Mucosa of descending colon (tissue), 3 donors: ENCODE results near the gene GALNT1. TPM values are rescaled to one million over a fixed set of nuclear protein-coding genes. Genes with fewer than 3 reads are reported as not detected.

Source experiments
- ATAC-seq: fragments of 200-7000 bp; cut with Tn5 transposase; one replicate; pipeline ENCODE4 v1.9.1; 2020; ENCODE audit warnings: mild to moderate bottlenecking, moderate library complexity
- DNase-seq, 3 donors: peaks; one replicate each; pipeline ENCODE4 v3.0.0-alpha.2; 2020
- H3K36me3 ChIP-seq: fragments of 200-600 bp; one replicate; pipeline ENCODE4 v1.8.0; 2021; ENCODE audit warnings: low read depth, mild to moderate bottlenecking
- H3K4me1 ChIP-seq: fragments of 200-600 bp; one replicate; pipeline ENCODE4 v1.8.0; 2021; ENCODE audit warnings: low read depth, mild to moderate bottlenecking
- H3K4me3 ChIP-seq: fragments of 200-600 bp; one replicate; pipeline ENCODE4 v1.8.0; 2021; ENCODE audit warnings: mild to moderate bottlenecking
- H3K9me3 ChIP-seq: fragments of 200-600 bp; one replicate; pipeline ENCODE4 v1.8.0; 2021; ENCODE audit warnings: mild to moderate bottlenecking
- intact Hi-C, 2 donors: fragments of 100-400 bp; cut with DNase I in 1 of 2; cut with micrococcal nuclease in 1 of 2; formaldehyde crosslinking; loops; one replicate each; pipeline versions ENCODE4 v1.11.0 to v1.11.1; 2022; cut with DNase I, micrococcal nuclease
- total RNA-seq, 3 donors: library from RNA; stranded (reverse); fragmentation: NEBNext Ultra II Directional in 2 of 3; extraction: Animal tissue kit (Norgen Biotek cat#: 25700) in 2 of 3; gene quantifications; one replicate each; pipeline versions ENCODE4 v1.2.1 to v1.2.4, GENCODE V29; 2021 to 2023
- TF ChIP-seq, protein P1 (sequence below): fragments of 200-600 bp; IDR thresholded peaks from one replicate; pipeline ENCODE4 v1.8.0; 2022; ENCODE audit warnings: antibody characterized with exemption, mild to moderate bottlenecking
- donor health status: DM: no; HTN: no; CAD: no; lungs with moderate emphysema.
- donor health status: DM: no; HTN: no; CAD: no.
- donor health status: DM: no; HTN: yes; CAD: no.

The GALNT1 gene
- total RNA-seq, 3 donors from 2014 or later = 82.7 to 118 (median 109) TPM

DNA sequence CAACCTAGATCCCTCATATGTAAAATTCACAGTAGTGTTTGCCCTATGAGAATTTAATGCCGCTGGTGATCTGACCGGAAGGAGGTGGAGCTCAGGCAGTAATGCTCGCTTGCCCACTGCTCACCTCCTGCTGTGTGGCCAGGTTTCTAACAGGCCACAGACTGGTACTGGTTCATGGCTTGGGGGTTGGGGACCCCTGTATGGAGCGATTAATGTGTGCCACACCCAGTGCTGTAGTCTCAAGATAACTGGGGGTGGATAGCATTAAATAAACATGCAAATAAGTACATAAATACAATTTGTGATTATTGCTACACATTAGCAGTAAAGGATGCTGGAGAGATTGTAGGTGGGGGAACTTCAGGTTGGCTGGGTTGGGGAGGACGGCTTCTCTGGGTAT lies 3.2 kb downstream of the GALNT1 start:
- H3K4me1 ChIP-seq = peaks cover 13% of the 10 kb centered on the region
- intact Hi-C loops = no loop called here
- no peak overlapping the region for H3K4me3 ChIP-seq
- no peak for ATAC-seq
- no peaks in the 10 kb centered on the region for H3K9me3 ChIP-seq
- no peaks in the 10 kb centered on the region for H3K36me3 ChIP-seq
- DNase-seq = no peak
- TF ChIP-seq, protein P1, sequence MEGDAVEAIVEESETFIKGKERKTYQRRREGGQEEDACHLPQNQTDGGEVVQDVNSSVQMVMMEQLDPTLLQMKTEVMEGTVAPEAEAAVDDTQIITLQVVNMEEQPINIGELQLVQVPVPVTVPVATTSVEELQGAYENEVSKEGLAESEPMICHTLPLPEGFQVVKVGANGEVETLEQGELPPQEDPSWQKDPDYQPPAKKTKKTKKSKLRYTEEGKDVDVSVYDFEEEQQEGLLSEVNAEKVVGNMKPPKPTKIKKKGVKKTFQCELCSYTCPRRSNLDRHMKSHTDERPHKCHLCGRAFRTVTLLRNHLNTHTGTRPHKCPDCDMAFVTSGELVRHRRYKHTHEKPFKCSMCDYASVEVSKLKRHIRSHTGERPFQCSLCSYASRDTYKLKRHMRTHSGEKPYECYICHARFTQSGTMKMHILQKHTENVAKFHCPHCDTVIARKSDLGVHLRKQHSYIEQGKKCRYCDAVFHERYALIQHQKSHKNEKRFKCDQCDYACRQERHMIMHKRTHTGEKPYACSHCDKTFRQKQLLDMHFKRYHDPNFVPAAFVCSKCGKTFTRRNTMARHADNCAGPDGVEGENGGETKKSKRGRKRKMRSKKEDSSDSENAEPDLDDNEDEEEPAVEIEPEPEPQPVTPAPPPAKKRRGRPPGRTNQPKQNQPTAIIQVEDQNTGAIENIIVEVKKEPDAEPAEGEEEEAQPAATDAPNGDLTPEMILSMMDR = no peak

DNA sequence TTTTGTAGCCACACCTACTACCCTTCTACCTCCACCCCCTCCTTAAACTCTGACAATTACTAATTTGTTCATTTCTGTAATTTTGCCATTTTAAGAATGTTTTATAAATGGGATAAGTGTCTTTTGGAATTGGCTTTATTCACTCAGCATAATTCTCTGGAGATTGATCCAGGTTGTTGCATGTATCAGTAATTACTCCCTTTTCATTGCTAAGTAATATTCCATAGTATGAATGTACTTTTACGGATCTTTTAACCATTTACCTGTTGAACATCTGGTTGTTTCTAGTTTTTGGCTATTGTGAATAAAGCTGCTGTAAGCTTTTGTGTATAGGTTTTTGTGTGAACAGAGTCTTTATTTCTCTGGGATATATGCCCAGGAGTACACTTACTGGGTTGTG lies 4.1 kb downstream of the GALNT1 start:
- Histone ChIP-seq H3K36me3 (no peaks in the 10 kb centered on the region), H3K9me3 (no peaks in the 10 kb centered on the region), H3K4me3 (no peak overlapping the region), H3K4me1 (peaks cover 10% of the 10 kb centered on the region)
- intact Hi-C loops = no loop called here
- DNase-seq (no peak), ATAC-seq (no peak)
- TF ChIP-seq, protein P1 = no peak

DNA sequence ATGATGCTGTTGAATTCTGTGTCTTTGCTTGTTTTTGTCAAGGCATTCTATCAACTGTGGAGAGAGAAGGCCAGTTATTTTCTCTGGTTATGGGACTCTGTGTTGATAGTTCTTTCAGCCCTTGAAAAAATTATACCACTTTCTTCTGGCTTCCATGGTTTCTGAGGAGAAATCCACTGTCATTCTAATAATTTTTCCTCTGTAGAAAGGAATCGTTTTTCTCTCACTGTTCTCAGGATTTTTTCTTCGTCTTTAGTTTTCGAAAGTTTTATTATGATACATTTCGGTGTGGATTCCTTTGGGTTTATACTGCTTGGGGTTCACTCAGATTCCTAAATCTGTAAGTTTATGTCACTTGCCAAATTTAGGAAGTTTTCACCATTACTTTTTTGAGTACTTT lies 6.6 kb downstream of the GALNT1 start:
- no peak for DNase-seq
- TF ChIP-seq, protein P1 = no peak
- intact Hi-C loops = no loop called here

DNA sequence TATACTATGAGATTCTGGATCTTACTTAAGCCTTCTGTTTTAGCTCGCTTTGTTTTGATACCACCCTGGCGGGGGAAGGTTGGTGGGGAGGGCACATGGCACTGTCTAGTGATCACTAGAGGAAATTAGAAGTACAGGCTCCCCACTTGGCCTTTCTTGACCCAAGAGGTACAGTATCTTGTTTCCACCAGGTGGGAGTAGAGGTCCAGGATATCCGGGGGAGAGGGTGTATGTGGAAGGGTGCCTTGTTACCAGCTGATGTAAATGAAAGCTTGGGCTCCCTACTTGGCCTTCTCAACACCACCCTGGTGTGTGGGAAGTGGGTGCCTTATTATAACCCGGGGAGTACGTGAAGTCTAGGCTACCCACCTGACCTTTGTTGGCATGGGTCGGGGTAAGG lies 7.5 kb downstream of the GALNT1 start:
- H3K4me1 ChIP-seq = no peaks in the 10 kb centered on the region
- TF ChIP-seq, protein P1 = no peak
- no peak overlapping the region for H3K4me3 ChIP-seq
- DNase-seq (no peak), ATAC-seq (peak; percentile 48)
- intact Hi-C loops = no loop called here
- no peaks in the 10 kb centered on the region for H3K9me3 ChIP-seq
- no peaks in the 10 kb centered on the region for H3K36me3 ChIP-seq

More for the DNA sequence above, 6.6 kb downstream of the GALNT1 start:
- peaks cover 6% of the 10 kb centered on the region for H3K4me1 ChIP-seq
- no peaks in the 10 kb centered on the region for H3K9me3 ChIP-seq
- H3K4me3 ChIP-seq = no peak overlapping the region
- no peak for ATAC-seq
- H3K36me3 ChIP-seq = no peaks in the 10 kb centered on the region

DNA sequence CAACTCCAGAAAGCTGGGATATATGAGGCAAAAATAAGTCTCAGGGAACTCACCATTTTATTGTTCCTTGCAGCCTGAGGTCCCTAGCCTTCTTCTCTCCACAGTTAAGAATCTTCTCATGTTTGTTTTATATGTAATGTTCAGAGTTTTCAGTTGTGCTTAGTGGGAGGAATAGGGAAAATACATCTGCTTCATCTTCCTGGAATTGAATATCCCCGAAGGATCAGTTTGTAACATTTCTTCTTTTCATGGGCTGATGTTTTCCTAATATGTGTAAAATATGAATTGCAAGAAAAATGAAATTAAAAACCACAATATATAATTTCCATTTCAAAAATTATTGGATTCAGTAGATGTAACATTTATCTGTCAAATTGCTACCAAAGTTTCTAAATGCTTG lies 8.0 kb downstream of the GALNT1 start:
- ATAC-seq (no peak), DNase-seq (no peak)
- Histone ChIP-seq H3K36me3 (no peaks in the 10 kb centered on the region), H3K4me1 (no peaks in the 10 kb centered on the region), H3K9me3 (no peaks in the 10 kb centered on the region), H3K4me3 (no peak overlapping the region)
- TF ChIP-seq, protein P1 = no peak
- intact Hi-C loops = no loop called here

DNA sequence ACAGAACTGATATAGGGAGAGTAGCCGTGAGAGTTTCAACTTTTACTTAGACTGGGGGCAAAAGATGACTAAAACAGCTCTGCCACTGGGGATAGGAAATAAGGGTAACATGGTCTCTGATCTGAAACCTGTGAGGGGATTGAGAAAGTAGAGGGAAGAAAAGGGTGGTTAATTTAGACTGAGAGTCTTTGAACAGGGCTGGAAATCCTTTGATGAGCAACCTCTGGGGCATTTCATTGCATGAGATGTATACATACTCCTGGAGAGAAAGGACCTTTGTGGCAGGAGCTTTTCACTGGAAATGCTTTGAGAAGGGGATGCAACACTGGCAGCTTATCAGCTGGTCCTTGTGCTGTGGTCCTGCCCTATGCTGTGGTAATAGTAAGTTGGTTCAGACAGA lies 9.4 kb downstream of the GALNT1 start:
- Histone ChIP-seq H3K36me3 (no peaks in the 10 kb centered on the region), H3K4me3 (no peak overlapping the region), H3K4me1 (no peaks in the 10 kb centered on the region), H3K9me3 (no peaks in the 10 kb centered on the region)
- ATAC-seq (no peak), DNase-seq (no peak)
- TF ChIP-seq, protein P1 = no peak
- intact Hi-C loops = no loop called here
